Measurements from ENCODE around the gene GABRD.

Gene GABRD

DNA sequence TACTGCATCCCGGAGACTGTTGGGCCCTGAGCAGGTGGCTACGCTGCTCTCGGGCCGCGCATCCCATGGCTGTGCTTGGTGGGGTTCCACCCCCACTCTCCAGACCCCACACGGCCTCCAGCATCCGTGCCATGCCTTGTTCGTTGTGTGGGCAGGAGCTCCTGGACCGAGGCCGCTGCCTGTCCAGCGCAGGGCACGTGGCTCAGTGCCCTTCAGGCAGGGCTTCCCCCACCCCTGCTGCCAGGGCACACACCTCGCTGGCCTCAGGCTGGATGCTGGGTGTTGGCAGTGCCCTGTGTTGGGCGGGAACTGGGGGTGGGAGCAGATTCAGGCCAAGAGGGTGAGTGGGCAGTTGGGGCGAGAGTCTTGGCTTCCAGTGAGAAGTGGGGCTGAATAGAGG is 40.9 kb downstream of the GABRD start:
- Histone ChIP-seq H3K27ac (no peak overlapping the region), H3K36me3 (peaks cover 40% of the 10 kb centered on the region), H3K4me3 (ENCODE audit: low read depth, low read length) (no peak overlapping the region), H3K27me3 (ENCODE audit: insufficient read depth, low read depth, severe bottlenecking) (no peaks in the 10 kb centered on the region), H3K9me3 (ENCODE audit: severe bottlenecking) (no peaks in the 10 kb centered on the region)
- DNase-seq, result no peak
- TF ChIP-seq CTCF (IDR thresholded peaks at IDR 0.05; ENCODE audit: low read depth, low read length), result no peak

- no peak for TF ChIP-seq CTCF (IDR thresholded peaks at IDR 0.05; ENCODE audit: low read depth, low read length)
Measured at GRCh38 chr1:2060535-2060934, 41.4 kb downstream of the GABRD start.

DNA sequence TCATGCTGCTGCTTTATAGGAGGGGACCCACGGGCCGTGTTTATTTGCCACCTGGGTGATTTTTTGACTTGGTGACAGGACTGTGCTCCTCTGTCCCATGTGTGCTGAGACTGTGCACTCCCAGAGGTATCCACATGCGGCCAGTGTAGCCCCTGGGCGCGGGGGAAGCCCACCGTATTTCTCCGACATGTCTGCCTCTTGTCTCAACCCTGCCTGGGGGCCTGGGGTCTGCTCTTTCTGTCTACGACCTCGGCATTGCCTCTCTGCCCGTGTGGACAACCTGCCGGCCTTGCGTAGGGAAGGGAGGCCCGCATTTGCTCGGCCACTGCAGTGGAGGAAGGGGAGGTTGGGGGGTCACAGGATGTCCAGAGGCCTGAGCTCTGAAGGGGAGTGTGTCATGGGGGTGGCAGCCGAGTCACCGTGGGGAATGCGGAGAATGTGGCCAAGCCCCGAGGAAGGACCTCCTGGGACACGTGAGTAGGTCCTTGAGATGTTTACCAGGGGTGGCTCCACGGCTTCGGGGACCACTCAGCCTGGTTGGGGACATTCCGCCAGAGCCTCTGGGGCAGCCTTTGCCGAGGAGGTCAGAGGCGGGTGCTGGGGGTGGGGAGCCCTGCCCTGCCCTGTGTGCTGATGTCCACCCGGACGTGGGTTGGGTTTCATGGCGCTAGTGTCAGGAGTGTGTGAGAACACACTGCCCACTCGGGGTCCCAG is 42.1 kb downstream of the GABRD start:
- Histone ChIP-seq H3K27ac (no peak overlapping the region), H3K36me3 (peaks cover 31% of the 10 kb centered on the region), H3K9me3 (ENCODE audit: severe bottlenecking) (no peaks in the 10 kb centered on the region), H3K27me3 (ENCODE audit: insufficient read depth, low read depth, severe bottlenecking) (no peaks in the 10 kb centered on the region), H3K4me3 (ENCODE audit: low read depth, low read length) (no peak overlapping the region)
- DNase-seq, result no peak
- TF ChIP-seq CTCF (IDR thresholded peaks at IDR 0.05; ENCODE audit: low read depth, low read length), result no peak

More at GRCh38 chr1:2060535-2060934, 41.4 kb downstream of the GABRD start:
- no peaks in the 10 kb centered on the region for H3K27me3 ChIP-seq (ENCODE audit: insufficient read depth, low read depth, severe bottlenecking)
- H3K27ac ChIP-seq, result no peak overlapping the region
- H3K36me3 ChIP-seq, result peaks cover 38% of the 10 kb centered on the region
- no peak overlapping the region for H3K4me3 ChIP-seq (ENCODE audit: low read depth, low read length)
- DNase-seq, result no peak
- no peaks in the 10 kb centered on the region for H3K9me3 ChIP-seq (ENCODE audit: severe bottlenecking)

GRCh38 chr1:2065699-2066098 is 46.6 kb downstream of the GABRD start:
- H3K4me3 ChIP-seq (ENCODE audit: low read depth, low read length), result no peak overlapping the region
- no peak for DNase-seq
- no peak overlapping the region for H3K27ac ChIP-seq
- H3K9me3 ChIP-seq (ENCODE audit: severe bottlenecking), result no peaks in the 10 kb centered on the region
- H3K27me3 ChIP-seq (ENCODE audit: insufficient read depth, low read depth, severe bottlenecking), result no peaks in the 10 kb centered on the region
- peaks cover 16% of the 10 kb centered on the region for H3K36me3 ChIP-seq
- no peak for TF ChIP-seq CTCF (IDR thresholded peaks at IDR 0.05; ENCODE audit: low read depth, low read length)

DNA sequence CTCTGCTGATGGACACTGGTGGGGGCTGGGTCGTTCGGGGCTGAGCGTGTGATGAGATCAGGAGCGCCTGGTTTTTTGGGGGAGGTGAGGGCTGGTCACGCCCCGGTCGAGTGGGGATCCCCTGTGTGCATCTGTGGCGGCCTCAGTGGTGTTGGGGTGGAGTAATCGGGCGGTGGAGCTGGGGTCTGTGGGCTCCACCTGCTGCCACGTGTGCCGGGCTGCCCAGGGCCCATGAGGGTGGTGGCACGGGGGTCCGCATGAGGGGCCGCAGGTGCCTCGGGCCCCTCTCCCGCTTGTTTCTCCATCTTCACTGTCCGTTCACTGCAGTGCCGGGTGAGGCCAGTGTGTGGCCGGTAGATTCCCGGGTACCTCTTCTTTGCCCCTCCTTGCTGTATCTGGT is 48.2 kb downstream of the GABRD start:
- H3K36me3 ChIP-seq, result peaks cover 12% of the 10 kb centered on the region
- no peaks in the 10 kb centered on the region for H3K27me3 ChIP-seq (ENCODE audit: insufficient read depth, low read depth, severe bottlenecking)
- DNase-seq, result no peak
- TF ChIP-seq CTCF (IDR thresholded peaks at IDR 0.05; ENCODE audit: low read depth, low read length), result no peak
- H3K4me3 ChIP-seq (ENCODE audit: low read depth, low read length), result no peak overlapping the region
- H3K27ac ChIP-seq, result no peak overlapping the region
- H3K9me3 ChIP-seq (ENCODE audit: severe bottlenecking), result no peaks in the 10 kb centered on the region

- H3K9me3 ChIP-seq (ENCODE audit: severe bottlenecking), result no peaks in the 10 kb centered on the region
- H3K27me3 ChIP-seq (ENCODE audit: insufficient read depth, low read depth, severe bottlenecking), result no peaks in the 10 kb centered on the region
- H3K27ac ChIP-seq, result no peak overlapping the region
- no peak for DNase-seq
- no peak for TF ChIP-seq CTCF (IDR thresholded peaks at IDR 0.05; ENCODE audit: low read depth, low read length)
- peaks cover 12% of the 10 kb centered on the region for H3K36me3 ChIP-seq
- H3K4me3 ChIP-seq (ENCODE audit: low read depth, low read length), result no peak overlapping the region
Measured at GRCh38 chr1:2067981-2068380, 48.8 kb downstream of the GABRD start.
